Endothelial cell of umbilical vein (primary cell): ENCODE data around the gene GFOD1. TPM values are rescaled to one million over a fixed set of nuclear protein-coding genes. Genes with fewer than 3 reads are reported as not detected.

Experiments
- BruUV-seq: library from RNA; stranded (reverse); fragments of 400-500 nt; replicated peaks from 2 replicates; lab custom pipeline; 2021; lab: Mats Ljungman, UMichigan
- CTCF ChIA-PET: fragments of 300-600, 350-600 bp; sonication (Branson Sonifier 250); formaldehyde crosslinking; loops from one replicate; lab custom pipeline; 2021; ENCODE audit warnings: antibody characterized with exemption, inconsistent platforms; lab: Charles Lee
- POLR2A ChIA-PET: fragments of 300-600, 350-600 bp; sonication (Branson Sonifier 250); formaldehyde crosslinking; loops from one replicate; lab custom pipeline; 2021; ENCODE audit warnings: antibody characterized with exemption, inconsistent platforms; lab: Charles Lee
- DNase-seq: peaks from one replicate; pipeline ENCODE4 v3.0.0-alpha.2; 2011; ENCODE audit warnings: low read depth, low spot score
- FAIRE-seq: peaks from 2 replicates; lab custom pipeline; 2011; peaks lifted over from hg19 to GRCh38; lab: Jason Lieb, UNC
- H2AFZ ChIP-seq: 2 replicates; pipeline ENCODE4 v1.6.0; 2012; ENCODE audit warnings: low read depth, low read length, control low read depth, inconsistent platforms
- H3K27ac ChIP-seq: 2 replicates; pipeline ENCODE4 v1.5.1; 2011; ENCODE audit warnings: low read depth, mild to moderate bottlenecking, control low read depth, low read length, moderate library complexity; ENCODE audit not compliant: insufficient read depth
- H3K27me3 ChIP-seq, 2 experiments: 2 replicates each; pipeline versions ENCODE4 v1.6.0 to v1.6.1; 2011; ENCODE audit warnings: low read length in 2 of 2, mixed read lengths in 1 of 2; ENCODE audit not compliant: control insufficient read depth in 2 of 2, insufficient read depth in 2 of 2
- H3K36me3 ChIP-seq, 2 experiments: 2 replicates in 1 of 2; 3 replicates in 1 of 2; pipeline ENCODE4 v1.5.1; 2011; ENCODE audit warnings: low read length in 2 of 2, mild to moderate bottlenecking in 1 of 2, moderate library complexity in 1 of 2; ENCODE audit not compliant: control insufficient read depth in 2 of 2, insufficient read depth in 2 of 2; ENCODE audit errors: extremely low read depth in 1 of 2
- H3K4me1 ChIP-seq: 3 replicates; pipeline ENCODE4 v1.5.1; 2011; ENCODE audit warnings: mild to moderate bottlenecking, low read length; ENCODE audit not compliant: control insufficient read depth, insufficient read depth; ENCODE audit errors: extremely low read depth
- H3K4me2 ChIP-seq: 2 replicates; pipeline ENCODE4 v1.6.1; 2011; ENCODE audit warnings: low read length, control low read depth, mixed read lengths; ENCODE audit not compliant: insufficient read depth
- H3K4me3 ChIP-seq, 3 experiments: fragments of 200-600 bp in 1 of 3; sonication (generic), shearing (Covaris generic) in 1 of 3; replicated peaks in 1 of 3; 2 replicates each; pipeline ENCODE4 v1.5.1; 2011 to 2016; ENCODE audit warnings: control low read depth in 3 of 3, low read length in 3 of 3, mild to moderate bottlenecking in 2 of 3, inconsistent platforms in 1 of 3, low read depth in 1 of 3, moderate library complexity in 1 of 3; ENCODE audit not compliant: insufficient read depth in 1 of 3
- H3K79me2 ChIP-seq: 2 replicates; pipeline ENCODE4 v1.6.0; 2012; ENCODE audit warnings: low read length, inconsistent platforms; ENCODE audit not compliant: control insufficient read depth, insufficient read depth
- H3K9ac ChIP-seq: replicated peaks from 2 replicates; pipeline ENCODE3; 2011; ENCODE audit warnings: low read length, control low read depth; ENCODE audit not compliant: insufficient read depth; ENCODE audit errors: extremely low read depth
- H3K9me1 ChIP-seq: replicated peaks from 3 replicates; pipeline ENCODE4 v1.6.0; 2011; ENCODE audit warnings: mild to moderate bottlenecking, low read length; ENCODE audit not compliant: control insufficient read depth, insufficient read depth; ENCODE audit errors: extremely low read depth
- H3K9me3 ChIP-seq: replicated peaks from 2 replicates; pipeline ENCODE4 v1.5.1; 2012; ENCODE audit warnings: low read length, inconsistent platforms; ENCODE audit not compliant: control insufficient read depth, insufficient read depth
- H4K20me1 ChIP-seq: replicated peaks from 2 replicates; pipeline ENCODE3; 2011; ENCODE audit warnings: mild to moderate bottlenecking, low read length; ENCODE audit not compliant: control insufficient read depth, insufficient read depth; ENCODE audit errors: extremely low read depth
- EZH2 ChIP-seq: IDR thresholded peaks from 2 replicates; pipeline ENCODE4 v1.6.1; 2012; ENCODE audit warnings: borderline replicate concordance, low read depth, mild to moderate bottlenecking, moderate library complexity, low read length, inconsistent platforms; ENCODE audit not compliant: severe bottlenecking
- FOS ChIP-seq: IDR thresholded peaks from 2 replicates; pipeline ENCODE4 v1.6.1; 2011; ENCODE audit warnings: mild to moderate bottlenecking, low read length, moderate library complexity, borderline replicate concordance; ENCODE audit not compliant: insufficient read depth
- GATA2 ChIP-seq: IDR thresholded peaks from 2 replicates; pipeline ENCODE4 v1.7.0; 2011; ENCODE audit warnings: low read depth, mild to moderate bottlenecking, moderate library complexity, mixed read lengths, low read length; ENCODE audit not compliant: insufficient read length, insufficient read depth
- dilution Hi-C: fragments of 300-500 bp; cut with MboI; formaldehyde crosslinking; loops from one replicate; pipeline ENCODE4 v1.15.0; 2019; ENCODE audit warnings: low sequenced_read_pairs; ENCODE audit not compliant: extremely low pct_ligation_motif_present
- intact Hi-C: fragments of 100-400 bp; cut with micrococcal nuclease; formaldehyde crosslinking; loops from one replicate; pipeline ENCODE4 v1.10.0; 2022
- polyA plus RNA-seq, 4 experiments: library from polyadenylated mRNA; depleted of rRNA in 3 of 4; stranded (reverse) in 3 of 4; unstranded in 1 of 4; fragments of >200 nt; gene quantifications; 2 replicates each; pipeline versions ENCODE4 v1.2.1 to v1.2.3, GENCODE V29; 2011 to 2012; ENCODE audit warnings: missing spikeins in 1 of 4
- total RNA-seq: library from RNA; stranded (reverse); gene quantifications from 2 replicates; pipeline ENCODE4 v1.2.3, GENCODE V29; 2021

The GFOD1 gene
- total and polyA plus RNA-seq, 2 donors (not counting 3 experiments of a cell fraction or from before 2014, with no cell fraction given), result 12.1 to 24.1 TPM

DNA sequence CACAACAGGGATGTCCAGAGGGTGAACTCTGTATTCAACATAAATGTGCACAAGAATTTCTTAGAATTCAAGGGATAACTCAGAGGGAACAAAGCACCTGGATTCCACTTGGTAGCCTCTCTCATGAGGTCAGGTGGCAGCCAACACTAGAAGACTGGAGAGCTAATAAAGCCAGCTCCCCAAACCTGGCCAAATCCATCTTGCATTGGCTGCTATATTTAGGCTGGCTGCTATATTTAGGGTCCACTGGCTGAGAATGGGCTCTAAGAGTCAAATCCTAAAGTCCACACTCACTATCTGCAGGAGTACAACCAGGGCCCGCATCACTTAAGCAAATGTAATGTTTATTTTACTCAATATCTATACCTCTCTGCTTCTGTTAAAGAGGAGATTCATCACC is 179.1 kb downstream of the GFOD1 start:
- no peaks in the 10 kb centered on the region for H3K9me3 ChIP-seq
- no peaks in the 10 kb centered on the region for H3K79me2 ChIP-seq
- CTCF ChIA-PET, result interaction anchor here (0.9 to 1.8 kb wide), 4 partner anchors 19 to 398 kb away, joined by 3 to 12 read pairs (median 4); no protein-coding TSS in a partner anchor
- H3K27ac ChIP-seq, result peak overlapping the region; percentile 89
- H3K27me3 ChIP-seq, result no peaks in the 10 kb centered on the region
- no peak for TF ChIP-seq FOS
- no peak for TF ChIP-seq GATA2
- no peak for TF ChIP-seq EZH2
- no TSS peak for BruUV-seq
- peaks cover 36% of the 10 kb centered on the region for H3K4me1 ChIP-seq
- peaks cover 0 to 2% of the 10 kb centered on the region in 2 experiments for H3K36me3 ChIP-seq
- dilution Hi-C loops (no loop called here), intact Hi-C loops (loop anchor here (10.0 kb wide), 3 partner anchors 394 to 674 kb away; partner anchors contain the start of gene RANBP9)
- no peak for FAIRE-seq
- H2AFZ ChIP-seq, result no peak overlapping the region
- POLR2A ChIA-PET, result no interaction called here
- H3K9me1 ChIP-seq, result no peaks in the 10 kb centered on the region
- no peaks in the 10 kb centered on the region for H4K20me1 ChIP-seq
- peak overlapping the region; percentile 55 for H3K9ac ChIP-seq
- no peak overlapping the region for H3K4me3 ChIP-seq
- H3K4me2 ChIP-seq, result peak overlapping the region; percentile 35
- no peak for DNase-seq

Other genes starting within 250 kb of the GFOD1 start
- gene TBC1D7, start 159.1 kb downstream of the GFOD1 start, total RNA-seq, result 26.6 and 28.1 TPM in 2 replicates
- 22.5 and 26.6 TPM in 2 replicates for gene TBC1D7, start 159.1 kb downstream of the GFOD1 start, polyA plus RNA-seq
- 7.2 and 8.0 TPM in 2 replicates for gene SIRT5, start 87.0 kb upstream of the GFOD1 start, total RNA-seq
- 3.3 and 4.7 TPM in 2 replicates for gene SIRT5, start 87.0 kb upstream of the GFOD1 start, polyA plus RNA-seq
- gene NOL7, start 127.7 kb upstream of the GFOD1 start, total RNA-seq, result 75.6 and 80.0 TPM in 2 replicates
- 20.5 and 36.3 TPM in 2 replicates for gene NOL7, start 127.7 kb upstream of the GFOD1 start, polyA plus RNA-seq
- gene RANBP9, start 224.2 kb upstream of the GFOD1 start, total RNA-seq, result 40.2 and 44.4 TPM in 2 replicates
- 12.8 and 15.1 TPM in 2 replicates for gene RANBP9, start 224.2 kb upstream of the GFOD1 start, polyA plus RNA-seq